IPS-20b (cell line): Measurements from ENCODE around the gene TXNDC5.

ENCODE experiments used
- H3K27ac ChIP-seq: one replicate; pipeline ENCODE4 v1.5.1; 2013; ENCODE audit warnings: low read length
- H3K27me3 ChIP-seq: 2 replicates; pipeline ENCODE4 v1.6.1; 2013; ENCODE audit warnings: mild to moderate bottlenecking, low read length, inconsistent platforms; ENCODE audit not compliant: insufficient read depth
- H3K36me3 ChIP-seq: 2 replicates; pipeline ENCODE4 v1.6.1; 2013; ENCODE audit warnings: low read depth, mild to moderate bottlenecking, inconsistent platforms, low read length, moderate library complexity; ENCODE audit not compliant: insufficient read depth
- H3K4me1 ChIP-seq: 2 replicates; pipeline ENCODE4 v1.6.1; 2013; ENCODE audit warnings: mild to moderate bottlenecking, control low read depth, inconsistent platforms, low read length, moderate library complexity; ENCODE audit not compliant: insufficient read depth
- H3K4me3 ChIP-seq: 2 replicates; pipeline ENCODE4 v1.5.1; 2013; ENCODE audit warnings: mild to moderate bottlenecking, low read length, inconsistent platforms
- H3K9ac ChIP-seq: 2 replicates; pipeline ENCODE4 v1.6.1; 2013; ENCODE audit warnings: low read depth, mild to moderate bottlenecking, inconsistent platforms, low read length, moderate library complexity
- H3K9me3 ChIP-seq: 2 replicates; pipeline ENCODE4 v1.6.1; 2013; ENCODE audit warnings: mild to moderate bottlenecking, low read depth, low read length, inconsistent platforms; ENCODE audit not compliant: insufficient read depth

TXNDC5 gene

DNA sequence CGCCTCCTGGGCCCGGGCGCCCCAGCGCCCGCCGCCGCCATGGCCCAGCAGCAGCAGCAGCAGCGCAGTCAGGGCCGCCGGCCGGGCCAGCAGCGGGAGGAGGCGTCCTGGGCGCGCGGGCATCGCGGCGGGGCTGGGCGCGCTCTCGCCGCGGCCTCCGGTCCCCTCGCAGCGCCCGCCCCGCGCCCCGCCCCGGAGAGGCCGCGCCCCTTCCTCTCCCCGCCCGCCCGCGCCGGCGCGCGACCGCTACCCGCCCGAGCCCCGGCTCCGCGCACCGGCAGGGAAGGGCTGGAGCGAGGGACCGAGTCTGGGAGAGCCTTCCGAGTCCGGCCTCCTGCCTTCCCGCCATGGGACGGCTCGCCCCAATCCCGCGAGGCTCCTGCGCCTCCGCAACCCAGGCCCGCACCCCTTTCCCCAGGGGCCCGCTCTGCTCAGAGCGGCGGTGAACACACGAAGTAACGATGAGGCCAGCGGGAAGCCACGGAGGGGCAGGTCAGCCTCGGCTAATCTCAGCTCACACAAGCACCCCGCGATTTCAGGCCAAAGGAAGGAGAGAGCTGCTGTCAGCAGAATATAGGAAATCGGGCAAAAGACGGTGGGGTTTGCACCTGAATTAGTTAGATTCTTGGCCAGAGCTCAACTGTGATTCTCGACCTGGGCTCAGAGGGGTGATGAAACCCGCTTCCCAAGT lies at the start of gene TXNDC5:
Gene TXNDC5 (minus strand): TSS at position 135 of the 691 bp plus-strand sequence. CDS start 12 bp downstream, at position 123.
- Histone ChIP-seq H3K4me3 (peak within 1 kb of the TSS; percentile 84), H3K36me3 (no peaks in the 10 kb centered on the region), H3K9ac (peak within 1 kb of the TSS; percentile 82), H3K27me3 (peaks cover 43% of the 10 kb centered on the region), H3K9me3 (no peaks in the 10 kb centered on the region), H3K4me1 (no peaks in the 10 kb centered on the region), H3K27ac (no peak within 1 kb of the TSS)

DNA sequence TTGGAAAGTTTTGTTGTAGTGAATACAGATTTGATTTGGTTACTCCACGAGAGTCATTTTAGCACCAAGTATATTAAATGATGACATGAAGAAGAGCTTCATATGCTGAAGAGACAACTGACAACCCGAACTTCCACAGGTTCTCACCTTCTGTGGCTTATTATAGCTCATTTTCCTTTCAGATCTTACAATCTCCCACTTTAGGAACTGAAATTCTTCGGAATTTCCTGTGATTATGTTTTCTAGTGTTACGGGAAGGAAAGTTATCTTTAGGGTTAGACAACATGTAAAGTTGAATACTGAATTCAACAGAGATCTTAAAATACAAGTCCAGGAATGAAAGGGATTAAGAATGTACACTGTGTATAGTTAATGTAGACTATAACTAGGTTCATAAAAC lies 49.6 kb upstream of the TXNDC5 start:
- Histone ChIP-seq H3K9me3 (no peaks in the 10 kb centered on the region), H3K27me3 (no peaks in the 10 kb centered on the region), H3K9ac (no peak overlapping the region), H3K36me3 (no peaks in the 10 kb centered on the region), H3K4me3 (no peak overlapping the region), H3K27ac (no peak overlapping the region), H3K4me1 (no peaks in the 10 kb centered on the region)

GRCh38 chr6:7959453-7959852 lies 48.9 kb upstream of the TXNDC5 start:
- no peak overlapping the region for H3K9ac ChIP-seq
- no peak overlapping the region for H3K27ac ChIP-seq
- H3K4me1 ChIP-seq = no peaks in the 10 kb centered on the region
- H3K27me3 ChIP-seq = no peaks in the 10 kb centered on the region
- H3K4me3 ChIP-seq = no peak overlapping the region
- H3K9me3 ChIP-seq = no peaks in the 10 kb centered on the region
- H3K36me3 ChIP-seq = no peaks in the 10 kb centered on the region

GRCh38 chr6:7958464-7958863 lies 47.9 kb upstream of the TXNDC5 start:
- no peak overlapping the region for H3K9ac ChIP-seq
- H3K27ac ChIP-seq = no peak overlapping the region
- no peaks in the 10 kb centered on the region for H3K4me1 ChIP-seq
- no peaks in the 10 kb centered on the region for H3K27me3 ChIP-seq
- H3K36me3 ChIP-seq = no peaks in the 10 kb centered on the region
- no peaks in the 10 kb centered on the region for H3K9me3 ChIP-seq
- H3K4me3 ChIP-seq = no peak overlapping the region

GRCh38 chr6:7956257-7956656 lies 45.7 kb upstream of the TXNDC5 start:
- no peaks in the 10 kb centered on the region for H3K27me3 ChIP-seq
- H3K27ac ChIP-seq = no peak overlapping the region
- no peaks in the 10 kb centered on the region for H3K4me1 ChIP-seq
- no peak overlapping the region for H3K9ac ChIP-seq
- H3K36me3 ChIP-seq = no peaks in the 10 kb centered on the region
- H3K4me3 ChIP-seq = no peak overlapping the region
- no peaks in the 10 kb centered on the region for H3K9me3 ChIP-seq

DNA sequence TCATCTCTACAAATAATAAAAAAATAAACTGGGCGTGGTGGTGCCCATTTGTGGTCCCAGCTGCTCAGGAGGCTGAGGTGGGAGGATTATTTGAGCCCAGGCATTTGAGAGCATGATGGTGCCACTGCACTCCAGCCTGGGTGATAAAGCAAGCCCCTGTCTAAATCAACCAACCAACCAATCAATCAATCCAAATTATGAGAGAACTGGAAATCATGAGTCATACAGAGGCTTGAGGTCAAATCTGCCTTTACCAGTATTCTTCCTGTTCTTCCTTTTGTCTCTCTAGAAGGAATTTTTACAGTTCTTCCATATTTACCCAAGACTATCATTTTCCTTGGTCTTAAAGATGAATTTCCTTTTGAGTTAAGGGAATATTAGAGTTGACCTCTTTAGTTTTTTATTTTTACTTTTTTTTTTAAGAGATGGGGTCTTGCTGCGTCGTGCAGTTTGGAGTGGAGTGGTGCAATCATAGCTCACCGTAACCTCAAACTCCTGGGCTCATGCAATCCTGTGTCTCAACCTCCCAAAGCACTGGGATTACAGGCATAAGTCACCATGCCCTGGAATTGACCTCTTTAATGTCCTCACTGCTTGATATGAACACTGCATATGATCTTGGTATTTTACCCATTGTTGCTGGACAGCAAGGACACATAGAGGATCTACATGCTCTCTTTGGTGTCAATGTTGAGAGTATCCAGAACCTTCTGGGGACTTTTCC lies 44.1 kb upstream of the TXNDC5 start:
- Histone ChIP-seq H3K36me3 (no peaks in the 10 kb centered on the region), H3K27ac (no peak overlapping the region), H3K9ac (no peak overlapping the region)

DNA sequence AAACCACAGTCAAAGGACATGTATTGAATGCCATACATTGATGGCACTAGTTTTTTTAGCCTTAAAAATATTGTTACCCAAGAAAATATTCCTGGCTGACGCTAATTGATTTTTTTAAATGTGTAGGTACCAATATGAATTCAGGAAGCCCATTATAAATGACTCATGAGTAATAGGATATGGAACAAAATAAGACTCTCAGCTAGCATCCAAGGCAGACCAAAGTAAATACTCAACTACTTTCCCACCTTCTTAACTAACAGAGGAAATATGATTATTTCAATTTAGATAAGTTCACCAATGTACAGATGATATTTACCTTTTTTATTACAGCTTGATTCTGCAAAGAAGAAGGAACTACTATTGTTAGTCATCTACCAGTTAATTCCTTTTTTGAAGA lies 43.2 kb upstream of the TXNDC5 start:
- no peak overlapping the region for H3K27ac ChIP-seq
- no peaks in the 10 kb centered on the region for H3K4me1 ChIP-seq
- H3K36me3 ChIP-seq = no peaks in the 10 kb centered on the region
- no peak overlapping the region for H3K4me3 ChIP-seq
- H3K9ac ChIP-seq = no peak overlapping the region
- H3K9me3 ChIP-seq = peaks cover 13% of the 10 kb centered on the region
- H3K27me3 ChIP-seq = no peaks in the 10 kb centered on the region

More for the DNA sequence above, 44.1 kb upstream of the TXNDC5 start:
- no peaks in the 10 kb centered on the region for H3K4me1 ChIP-seq
- no peak overlapping the region for H3K4me3 ChIP-seq
- H3K9me3 ChIP-seq = peaks cover 4% of the 10 kb centered on the region
- no peaks in the 10 kb centered on the region for H3K27me3 ChIP-seq

GRCh38 chr6:7939864-7940228 lies 29.3 kb upstream of the TXNDC5 start:
- H3K27ac ChIP-seq = no peak overlapping the region
- H3K9me3 ChIP-seq = no peaks in the 10 kb centered on the region
- no peak overlapping the region for H3K4me3 ChIP-seq
- H3K27me3 ChIP-seq = no peaks in the 10 kb centered on the region
- H3K36me3 ChIP-seq = no peaks in the 10 kb centered on the region
- H3K9ac ChIP-seq = no peak overlapping the region
- no peaks in the 10 kb centered on the region for H3K4me1 ChIP-seq

DNA sequence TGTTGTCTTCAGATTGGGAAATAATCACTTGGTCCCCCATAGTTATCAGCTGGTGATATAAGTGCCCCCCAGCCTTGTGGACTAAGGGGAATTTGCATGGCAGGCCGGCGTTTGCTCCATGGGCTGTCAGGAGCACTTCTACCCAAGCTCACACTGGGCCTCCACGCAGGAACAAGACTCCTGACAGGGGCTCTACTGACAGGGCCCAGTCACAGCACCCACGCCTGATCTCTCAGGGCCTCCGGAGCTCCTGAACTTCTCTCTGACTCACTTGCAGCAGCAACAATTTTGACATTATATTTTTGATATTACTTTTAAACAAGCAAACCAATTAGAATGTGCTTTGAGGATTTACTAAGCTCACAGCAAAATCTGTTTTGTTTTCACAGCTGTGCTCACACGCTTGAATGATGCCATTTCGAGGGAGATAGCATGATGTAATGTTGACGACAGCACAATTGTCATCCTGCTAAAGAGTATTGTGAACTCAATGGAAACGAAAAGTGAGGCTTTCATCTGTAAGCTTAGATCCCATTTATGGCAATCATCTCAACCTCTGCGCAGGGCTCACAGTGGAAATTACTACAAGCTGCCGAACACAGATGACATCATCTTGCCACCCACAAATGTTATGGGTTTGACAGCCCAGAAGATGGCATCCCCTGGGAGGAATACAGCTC lies 28.7 kb upstream of the TXNDC5 start:
- H3K4me3 ChIP-seq = no peak overlapping the region
- H3K4me1 ChIP-seq = no peaks in the 10 kb centered on the region
- no peak overlapping the region for H3K9ac ChIP-seq
- H3K36me3 ChIP-seq = no peaks in the 10 kb centered on the region
- no peaks in the 10 kb centered on the region for H3K9me3 ChIP-seq
- H3K27ac ChIP-seq = no peak overlapping the region
- no peaks in the 10 kb centered on the region for H3K27me3 ChIP-seq

GRCh38 chr6:7938562-7939183 lies 28.1 kb upstream of the TXNDC5 start:
- no peak overlapping the region for H3K27ac ChIP-seq
- no peaks in the 10 kb centered on the region for H3K4me1 ChIP-seq
- H3K9me3 ChIP-seq = no peaks in the 10 kb centered on the region
- no peaks in the 10 kb centered on the region for H3K27me3 ChIP-seq
- no peak overlapping the region for H3K9ac ChIP-seq
- H3K36me3 ChIP-seq = no peaks in the 10 kb centered on the region
- H3K4me3 ChIP-seq = no peak overlapping the region

DNA sequence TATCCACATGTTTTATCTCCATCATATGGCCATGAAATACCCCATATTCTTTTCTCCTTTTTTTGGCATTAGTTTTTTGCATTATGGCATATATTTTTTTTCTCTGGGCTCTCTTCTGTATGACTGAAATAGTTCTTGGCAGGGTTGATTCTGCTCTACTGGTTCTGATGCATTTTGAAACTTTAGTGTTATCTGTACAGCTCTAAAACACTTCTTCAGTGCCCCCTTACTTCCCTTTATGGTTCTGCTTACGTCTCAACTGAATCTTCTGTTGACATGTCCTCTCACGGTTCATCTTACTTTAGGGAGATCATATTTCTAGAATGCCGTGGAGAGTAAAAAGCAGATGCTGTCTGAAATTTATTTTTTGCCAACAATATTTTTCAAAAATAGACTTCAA lies 23.2 kb upstream of the TXNDC5 start:
- Histone ChIP-seq H3K9ac (no peak overlapping the region), H3K4me3 (no peak overlapping the region), H3K27ac (no peak overlapping the region), H3K9me3 (no peaks in the 10 kb centered on the region), H3K4me1 (no peaks in the 10 kb centered on the region), H3K36me3 (no peaks in the 10 kb centered on the region), H3K27me3 (no peaks in the 10 kb centered on the region)
